Right ventricle myocardium superior (tissue), 1 donor: ENCODE results near the gene ENKUR. TPM values are rescaled to one million over a fixed set of nuclear protein-coding genes. Genes with fewer than 3 reads are reported as not detected.
"Not testable (repeated sequence)": the region's sequence is repeated elsewhere in the genome, so short reads cannot be mapped to it uniquely, and the experiment has no call there.

ENCODE experiments used
- ATAC-seq: fragments of 200-7000 bp; cut with Tn5 transposase; one replicate; pipeline ENCODE4 v1.9.1; 2020; ENCODE audit warnings: mild to moderate bottlenecking; ENCODE audit not compliant: poor library complexity
- DNase-seq: peaks from one replicate; pipeline ENCODE4 v3.0.0-alpha.2; 2020
- intact Hi-C: fragments of 100-400 bp; cut with DNase I; formaldehyde crosslinking; loops from one replicate; pipeline ENCODE4 v1.11.2; 2022
- total RNA-seq: library from RNA; stranded (reverse); fragmentation: NEBNext Ultra II Directional; extraction: Animal tissue kit (Norgen Biotek cat#: 25700); gene quantifications from one replicate; pipeline ENCODE4 v1.2.1, GENCODE V29; 2021
- donor health status: DM: no; HTN: yes; CAD: no; lungs with severe emphysema.

The ENKUR gene
- total RNA-seq, 1 donor from 2014 or later: not detected

- intact Hi-C loops: loop anchor here (10.0 kb wide), 1 partner anchor 233 kb away; the partner anchor contains the start of gene ARHGAP21
- peak; percentile 75 for ATAC-seq
- DNase-seq: no peak
Measured at GRCh38 chr10:24958091-24958720, 57.8 kb downstream of the ENKUR start.

GRCh38 chr10:24957624-24958051, 58.3 kb downstream of the ENKUR start:
- DNase-seq, ATAC-seq: not testable (repeated sequence)
- intact Hi-C loops: loop anchor here (10.0 kb wide), 1 partner anchor 233 kb away; the partner anchor contains the start of gene ARHGAP21

- intact Hi-C loops: loop anchor here (10.0 kb wide), 1 partner anchor 229 kb away; the partner anchor contains the start of gene ARHGAP21
- DNase-seq (no peak), ATAC-seq (no peak)
Measured at GRCh38 chr10:24953675-24954074, 62.3 kb downstream of the ENKUR start.

GRCh38 chr10:24952707-24953645, 63.0 kb downstream of the ENKUR start:
- DNase-seq (peak; percentile 63), ATAC-seq (peak; percentile 78)
- intact Hi-C loops: loop anchor here (10.0 kb wide), 1 partner anchor 228 kb away; the partner anchor contains the start of gene ARHGAP21

- intact Hi-C loops: loop anchor here (10.0 kb wide), 1 partner anchor 227 kb away; the partner anchor contains the start of gene ARHGAP21
- ATAC-seq: peak; percentile 71
- DNase-seq: peak; percentile 67
Measured at GRCh38 chr10:24952143-24952706, 63.7 kb downstream of the ENKUR start, which contains the start of gene PRTFDC1. Gene PRTFDC1, minus strand, starts transcription at chr10:24952606. Its CDS starts 31 bp downstream, at chr10:24952575.

- ATAC-seq (peak; percentile 28), DNase-seq (peak; percentile 47)
- intact Hi-C loops: loop anchor here (10.0 kb wide), 1 partner anchor 227 kb away; the partner anchor contains the start of gene ARHGAP21
Measured at GRCh38 chr10:24951201-24952142, 64.5 kb downstream of the ENKUR start.

GRCh38 chr10:24950439-24950838, 65.5 kb downstream of the ENKUR start:
- no peak for ATAC-seq
- no peak for DNase-seq
- intact Hi-C loops: loop anchor here (10.0 kb wide), 1 partner anchor 226 kb away; the partner anchor contains the start of gene ARHGAP21

GRCh38 chr10:24949616-24950015, 66.3 kb downstream of the ENKUR start:
- DNase-seq (no peak), ATAC-seq (no peak)
- intact Hi-C loops: loop anchor here (10.0 kb wide), 1 partner anchor 225 kb away; the partner anchor contains the start of gene ARHGAP21

- peak; percentile 65 for ATAC-seq
Measured at GRCh38 chr10:24947304-24948097, 68.5 kb downstream of the ENKUR start.

GRCh38 chr10:24944512-24945255, 71.3 kb downstream of the ENKUR start:
- peak; percentile 64 for ATAC-seq
- no peak for DNase-seq
- intact Hi-C loops: no loop called here

More at GRCh38 chr10:24947304-24948097, 68.5 kb downstream of the ENKUR start:
- intact Hi-C loops: no loop called here
- DNase-seq: no peak

- DNase-seq: no peak
- intact Hi-C loops: no loop called here
- ATAC-seq: no peak
Measured at GRCh38 chr10:24938525-24938924, 77.4 kb downstream of the ENKUR start.

- DNase-seq (no peak), ATAC-seq (no peak)
- intact Hi-C loops: no loop called here
Measured at GRCh38 chr10:24938076-24938475, 77.9 kb downstream of the ENKUR start.

GRCh38 chr10:24935504-24936292, 80.3 kb downstream of the ENKUR start:
- DNase-seq (no peak), ATAC-seq (no peak)
- intact Hi-C loops: no loop called here
